GM19467 (cell line): ENCODE data around the gene TAS2R31.
"Not testable (repeated sequence)": the region's sequence is repeated elsewhere in the genome, so short reads cannot be mapped to it uniquely, and the experiment has no call there.

Source experiments
- ATAC-seq: cut with Tn5 transposase; IDR thresholded peaks from one replicate; pipeline ENCODE4 v1.9.1; 2021; ENCODE audit warnings: mild to moderate bottlenecking, moderate library complexity; ENCODE audit not compliant: unreplicated experiment

TAS2R31 gene

GRCh38 chr12:11031307-11031706 lies at the start of gene TAS2R31:
Gene TAS2R31 (minus strand): TSS chr12:11031407. CDS start chr12:11031335, 72 bp downstream.
- ATAC-seq = no peak

- ATAC-seq = no peak
These were observed 47.0 kb upstream of the TAS2R31 start for GRCh38 chr12:11078246-11078645.

GRCh38 chr12:11075642-11076041 lies 44.4 kb upstream of the TAS2R31 start:
- peak; percentile 58 for ATAC-seq

GRCh38 chr12:11071414-11071813 lies 40.2 kb upstream of the TAS2R31 start:
- ATAC-seq = no peak

- no peak for ATAC-seq
These were observed 39.8 kb upstream of the TAS2R31 start for GRCh38 chr12:11070999-11071398.

DNA sequence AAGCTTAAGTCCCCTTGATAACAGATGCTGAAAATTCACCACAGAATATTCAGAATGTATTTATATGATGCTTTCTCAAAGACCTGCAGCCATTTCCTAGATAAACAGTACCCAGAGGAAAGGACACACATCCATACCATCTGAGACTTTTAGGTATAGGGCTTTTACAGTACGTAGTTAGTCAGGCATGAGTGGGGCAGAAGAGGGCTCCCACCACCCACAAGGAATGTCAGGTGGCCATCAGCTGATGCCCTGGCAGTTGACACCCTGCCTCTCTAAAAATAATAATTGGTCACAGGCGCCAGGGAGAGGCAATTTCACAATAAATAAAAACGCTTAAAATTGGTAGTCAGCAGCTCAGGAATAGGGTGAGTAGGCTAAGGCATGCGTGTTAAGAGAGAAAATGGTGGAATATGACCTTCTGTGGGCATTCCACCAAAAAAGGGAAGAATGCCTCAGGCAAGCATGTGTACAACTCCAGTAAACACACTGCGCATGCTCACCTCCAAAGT lies 38.7 kb upstream of the TAS2R31 start:
- ATAC-seq = no peak

DNA sequence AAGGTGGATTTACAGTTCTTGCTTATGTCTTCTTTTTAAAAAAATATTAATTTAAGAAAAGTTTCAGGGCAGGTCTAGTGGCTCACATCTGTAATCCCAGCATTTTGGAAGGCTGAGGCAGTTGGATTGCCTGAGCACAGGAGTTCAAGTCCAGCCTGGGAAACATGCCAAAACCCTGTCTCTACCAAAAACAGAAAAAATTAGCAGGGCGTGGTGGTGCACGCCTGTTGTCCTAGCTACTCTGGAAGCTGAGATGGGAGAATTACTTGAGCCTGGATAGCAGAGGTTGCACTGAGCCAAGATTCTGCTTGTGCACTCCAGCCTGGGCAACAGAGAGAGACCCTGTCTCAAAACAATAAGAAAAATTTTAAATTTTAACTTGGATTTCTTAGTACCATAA lies 36.3 kb upstream of the TAS2R31 start:
- no peak for ATAC-seq

DNA sequence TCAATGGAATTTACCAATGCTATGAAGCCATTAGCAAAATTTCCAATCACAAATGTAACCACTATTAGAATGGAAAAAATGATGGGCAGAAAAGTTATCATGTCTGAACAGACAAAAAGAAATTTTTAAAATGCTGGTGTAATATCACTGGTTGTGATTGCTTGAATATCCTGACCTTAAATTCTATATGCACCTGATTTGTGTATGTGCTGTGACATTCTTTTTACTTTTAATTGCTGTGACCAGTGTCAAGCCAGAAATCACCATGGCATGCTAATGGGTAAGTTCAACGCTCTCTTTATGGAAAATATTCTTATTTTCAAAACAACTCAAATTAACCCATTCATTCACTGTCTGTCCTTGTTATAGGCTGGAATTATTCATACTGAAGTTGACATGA lies 31.0 kb upstream of the TAS2R31 start, which contains the start of gene TAS2R46:
Gene TAS2R46, minus strand, starts transcription at position 101 of the 400 bp plus-strand sequence. Its CDS starts 0 bp downstream, at position 101.
- not testable (repeated sequence) for ATAC-seq

DNA sequence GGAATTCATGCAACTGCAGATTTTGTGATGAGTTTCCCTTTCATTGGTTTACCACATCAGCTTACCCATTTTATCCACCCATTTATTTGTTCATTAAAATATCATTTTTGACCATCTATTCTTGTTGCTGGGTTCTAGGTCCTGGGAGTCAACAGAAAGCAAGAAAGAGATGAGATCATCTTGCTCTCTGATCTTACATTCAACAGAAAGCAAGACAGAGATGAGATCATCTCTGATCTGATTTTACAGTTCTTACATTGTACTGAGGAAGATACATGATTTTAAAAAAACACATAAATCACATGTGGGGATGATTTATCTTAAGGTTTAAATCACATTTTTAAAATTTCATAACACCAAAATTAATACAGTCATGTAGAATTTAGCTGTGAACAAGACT lies 28.6 kb upstream of the TAS2R31 start:
- ATAC-seq = no peak

- no peak for ATAC-seq
These were observed 27.8 kb upstream of the TAS2R31 start for GRCh38 chr12:11059041-11059440.

GRCh38 chr12:11055306-11055705 lies 24.1 kb upstream of the TAS2R31 start:
- ATAC-seq = no peak

DNA sequence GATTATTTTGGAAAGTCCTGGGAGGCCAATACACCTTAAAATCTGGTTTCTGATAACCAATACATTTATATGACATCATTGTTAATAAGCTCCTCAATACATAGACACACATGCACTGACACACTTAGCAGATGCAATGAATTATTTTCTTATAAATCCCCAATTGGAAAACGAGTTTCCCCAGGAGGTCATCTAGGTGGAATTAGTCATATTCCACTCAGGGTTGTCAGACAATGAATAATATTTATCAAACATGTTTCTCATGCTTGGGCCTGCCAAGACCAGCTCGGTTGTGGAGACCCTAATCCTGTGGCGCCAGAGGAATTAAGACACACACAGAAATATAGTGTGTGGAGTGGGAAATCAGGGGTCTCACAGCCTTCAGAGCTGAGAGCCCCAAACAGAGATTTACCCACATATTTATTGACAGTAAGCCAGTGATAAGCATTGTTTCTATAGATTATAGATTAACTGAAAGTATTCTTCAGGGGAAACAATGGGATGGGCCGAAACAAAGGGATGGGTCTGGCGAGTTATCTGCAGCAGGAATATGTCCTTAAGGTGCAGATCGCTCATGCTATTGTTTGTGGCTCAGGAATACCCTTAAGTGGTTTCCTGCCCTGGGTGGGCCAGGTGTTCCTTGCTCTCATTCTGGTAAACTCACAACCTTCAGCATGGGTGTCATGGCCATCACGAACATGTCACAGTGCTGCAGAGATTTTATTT lies 18.8 kb upstream of the TAS2R31 start:
- not testable (repeated sequence) for ATAC-seq

DNA sequence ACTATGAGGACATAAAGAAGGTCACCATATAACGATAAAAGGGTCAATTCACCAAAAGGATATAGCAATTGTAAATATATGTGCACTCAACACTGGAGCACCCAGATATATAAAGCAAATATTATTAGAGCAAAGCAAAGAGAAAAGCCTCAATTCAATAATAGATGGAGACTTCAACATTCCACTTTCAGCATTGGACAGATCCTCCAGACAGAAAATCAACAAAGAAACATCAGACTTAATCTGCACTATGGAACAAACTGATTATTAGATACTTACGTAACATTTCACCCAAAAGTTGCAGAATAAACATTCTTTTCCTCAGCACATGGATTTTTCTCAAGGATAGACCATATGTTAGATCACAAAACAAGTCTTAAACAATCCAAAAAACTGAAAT lies 10.2 kb upstream of the TAS2R31 start:
- not testable (repeated sequence) for ATAC-seq

- no peak for ATAC-seq
These were observed 9.0 kb upstream of the TAS2R31 start for GRCh38 chr12:11040162-11040561.

DNA sequence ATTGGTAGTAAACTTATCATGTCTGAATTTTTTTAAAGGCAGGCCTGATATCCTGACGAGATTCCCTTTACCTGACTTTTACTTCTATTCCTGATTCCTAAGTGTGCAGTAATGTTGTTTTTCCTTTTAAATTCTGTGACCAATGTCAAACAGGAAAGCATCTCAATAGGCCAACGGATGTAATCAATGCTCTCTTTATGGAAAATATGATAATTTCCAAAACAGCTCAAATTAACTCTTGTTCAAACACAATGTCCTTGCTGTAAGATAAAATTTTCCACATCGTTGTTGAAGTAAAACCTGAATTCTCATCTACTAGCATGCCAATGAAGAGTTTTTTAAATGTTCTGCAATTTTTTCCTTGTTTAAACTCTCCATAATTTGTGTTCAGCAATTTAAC lies 8.0 kb upstream of the TAS2R31 start:
- ATAC-seq = no peak

DNA sequence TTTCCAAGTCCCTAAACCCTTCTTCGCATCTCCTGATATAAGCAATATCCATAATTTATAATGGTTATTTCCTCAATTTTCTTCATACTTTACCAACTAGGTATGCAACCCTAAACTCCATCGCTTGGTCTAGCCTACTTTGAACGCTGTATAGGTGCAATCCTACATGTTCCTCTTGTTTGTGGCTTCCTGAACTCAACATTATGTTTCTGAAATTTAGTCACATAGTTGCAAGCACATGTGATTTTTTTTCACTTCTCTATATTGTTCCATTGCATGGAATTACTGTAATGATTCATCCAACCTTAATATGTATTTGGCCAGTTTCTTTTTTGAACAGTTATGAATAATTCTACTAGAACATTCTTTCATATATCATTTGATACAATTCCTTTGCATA lies 2.8 kb upstream of the TAS2R31 start:
- not testable (repeated sequence) for ATAC-seq

GRCh38 chr12:11026118-11026517 lies 5.1 kb downstream of the TAS2R31 start:
- ATAC-seq = no peak

DNA sequence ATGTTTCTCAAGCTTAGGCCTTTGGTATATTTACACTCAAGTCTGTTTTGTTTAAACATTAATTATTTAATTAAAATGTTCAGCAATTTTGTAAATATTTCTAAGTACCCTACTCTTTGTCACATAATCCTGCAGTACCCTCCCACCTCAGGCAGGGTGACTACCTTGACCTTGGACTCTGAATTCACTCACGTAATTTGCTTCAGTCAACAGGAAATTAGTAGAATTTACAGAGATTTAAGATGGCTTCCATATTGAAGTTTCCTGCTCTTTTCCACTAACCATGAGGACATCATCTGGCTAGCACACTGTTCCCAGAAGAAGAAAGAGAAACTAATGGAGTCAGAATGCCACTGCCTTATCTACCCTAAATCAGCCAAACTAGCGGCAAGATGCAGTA lies 7.8 kb downstream of the TAS2R31 start:
- no peak for ATAC-seq

GRCh38 chr12:11022520-11022919 lies 8.7 kb downstream of the TAS2R31 start, which contains the start of gene TAS2R19:
Gene TAS2R19 (minus strand): TSS chr12:11022620. CDS start chr12:11022571, 49 bp downstream.
- no peak for ATAC-seq

DNA sequence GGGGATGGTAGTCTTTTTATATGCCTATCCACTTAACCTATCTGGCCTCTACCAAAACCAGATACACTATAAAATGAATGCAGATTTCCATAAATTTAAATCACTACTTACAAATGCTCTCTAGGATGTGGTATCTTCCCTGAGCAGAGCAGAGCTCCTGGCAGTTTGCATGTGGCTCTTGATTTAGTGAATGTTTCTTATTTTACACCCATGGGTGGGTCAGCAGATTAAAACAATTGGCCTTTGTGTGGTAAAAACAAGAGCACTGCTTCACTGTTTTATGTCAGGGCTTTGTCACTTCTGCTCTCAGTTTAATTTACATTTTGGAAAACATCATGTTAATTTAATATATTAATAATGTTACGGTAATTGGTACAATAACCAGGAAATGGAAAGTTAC lies 14.3 kb downstream of the TAS2R31 start:
- ATAC-seq = no peak

DNA sequence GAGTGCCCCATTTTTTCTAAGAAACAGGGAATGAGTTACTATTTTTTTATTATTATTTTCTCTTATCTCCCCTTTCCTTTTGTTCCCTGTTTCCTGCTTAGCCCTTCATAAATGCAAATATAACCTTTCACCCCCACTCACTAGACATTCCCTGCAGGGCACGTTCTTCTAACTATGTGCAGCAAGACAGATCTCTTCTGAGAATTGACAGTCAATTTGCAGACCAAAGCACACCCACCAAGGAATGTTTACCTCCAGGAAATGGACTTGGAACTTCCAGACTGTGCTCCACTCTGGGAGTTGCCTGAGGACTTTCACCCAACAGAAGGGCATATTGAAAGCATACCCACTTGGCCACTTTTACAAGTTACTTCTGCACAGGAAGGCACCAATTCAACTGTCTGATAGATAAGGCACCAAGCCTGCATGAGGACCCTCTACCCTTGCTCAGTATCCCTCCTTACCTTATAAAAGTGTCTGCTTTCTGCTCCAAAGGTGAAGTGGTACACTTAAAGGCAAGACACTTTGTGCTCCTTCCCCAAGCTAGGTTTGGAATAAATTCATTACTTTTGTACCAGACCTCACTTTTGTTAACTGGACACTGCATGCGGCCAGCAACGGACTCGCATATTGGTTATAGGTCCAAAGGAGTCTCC lies 15.3 kb downstream of the TAS2R31 start:
- no peak for ATAC-seq

DNA sequence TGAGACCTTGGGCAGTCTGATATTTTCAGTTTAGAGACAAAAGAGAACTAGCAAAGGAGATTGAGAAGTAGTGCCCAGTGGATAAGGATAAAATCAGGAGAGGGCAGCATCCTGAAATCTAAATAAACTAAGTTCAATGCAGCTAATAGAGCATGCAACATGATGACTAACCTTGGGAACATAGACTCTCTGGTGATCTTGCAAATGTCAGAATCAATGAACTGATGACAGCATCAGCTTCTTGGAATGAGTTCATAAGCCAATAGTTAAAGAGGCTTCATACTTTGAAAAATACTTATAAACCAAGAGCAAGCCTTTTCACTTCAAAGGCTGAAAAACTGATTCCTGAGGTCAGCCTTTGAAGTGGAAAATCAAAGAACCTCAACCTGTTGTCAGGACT lies 17.0 kb downstream of the TAS2R31 start:
- no peak for ATAC-seq
